AG04450 (cell line): Measurements from ENCODE around the gene ZDHHC1. TPM values are rescaled to one million over a fixed set of nuclear protein-coding genes. Genes with fewer than 3 reads are reported as not detected.

Experiments
- CTCF ChIA-PET: fragments of 300-600, 350-600 bp; formaldehyde crosslinking; extraction: SDS; loops from one replicate; lab custom pipeline; 2022; ENCODE audit warnings: antibody characterized with exemption, inconsistent platforms; lab: Charles Lee
- POLR2A ChIA-PET: fragments of 350-600 bp; formaldehyde crosslinking; extraction: SDS; loops from one replicate; lab custom pipeline; 2021; ENCODE audit warnings: antibody characterized with exemption, inconsistent platforms; lab: Yijun Ruan, JAX
- DNase-seq: peaks from one replicate; pipeline ENCODE4 v3.0.0-alpha.2; 2011; ENCODE audit warnings: low read depth, low spot score
- H3K27ac ChIP-seq: one replicate; pipeline ENCODE4 v1.5.1; 2012; ENCODE audit warnings: low read depth, low read length, control low read depth
- H3K27me3 ChIP-seq: one replicate; pipeline ENCODE4 v1.6.0; 2012; ENCODE audit warnings: low read length; ENCODE audit not compliant: control insufficient read depth, insufficient read depth
- H3K4me3 ChIP-seq: 2 replicates; pipeline ENCODE4 v1.5.1; 2011; ENCODE audit warnings: mild to moderate bottlenecking, low read depth, low read length, control low read depth
- H3K9me3 ChIP-seq: 2 replicates; pipeline ENCODE4 v1.5.1; 2012; ENCODE audit warnings: low read length; ENCODE audit not compliant: control insufficient read depth, insufficient read depth
- polyA plus RNA-seq: library from polyadenylated mRNA; depleted of rRNA; stranded (reverse); fragments of >200 nt; gene quantifications from 2 replicates; pipeline ENCODE4 v1.2.3, GENCODE V29; 2011
- TF ChIP-seq, protein P1 (sequence below): IDR thresholded peaks from 2 replicates; pipeline ENCODE4 v1.5.1; 2011; ENCODE audit warnings: low read depth, low read length, control low read depth, inconsistent platforms

Gene ZDHHC1
- polyA plus RNA-seq, 1 experiment: 1.9 TPM

DNA sequence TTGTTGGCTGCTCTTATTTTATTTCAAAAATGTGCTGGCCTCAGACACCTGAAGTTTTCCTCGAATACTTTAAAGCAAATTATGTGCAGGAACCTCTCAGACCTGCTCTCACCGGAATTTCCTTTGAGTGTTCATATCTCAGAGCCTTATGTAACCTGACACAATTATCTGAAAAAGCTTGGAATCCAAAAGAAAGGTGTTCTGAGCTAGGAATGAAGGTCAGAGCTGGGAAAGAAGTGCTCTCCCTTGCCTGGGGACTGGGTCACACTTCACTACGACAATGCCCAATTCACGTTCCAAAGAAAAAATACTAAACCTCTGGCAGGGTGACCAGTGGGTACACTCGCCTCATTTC is 8.0 kb upstream of the ZDHHC1 start:
- CTCF ChIA-PET: interaction anchor here (1.0 to 6.7 kb wide), 3 partner anchors 8 to 75 kb away, joined by 3 to 154 read pairs (median 4); partner anchors contain the start of gene ZDHHC1
- peaks cover 41% of the 10 kb centered on the region for H3K27me3 ChIP-seq
- no peak overlapping the region for H3K4me3 ChIP-seq
- TF ChIP-seq, protein P1, sequence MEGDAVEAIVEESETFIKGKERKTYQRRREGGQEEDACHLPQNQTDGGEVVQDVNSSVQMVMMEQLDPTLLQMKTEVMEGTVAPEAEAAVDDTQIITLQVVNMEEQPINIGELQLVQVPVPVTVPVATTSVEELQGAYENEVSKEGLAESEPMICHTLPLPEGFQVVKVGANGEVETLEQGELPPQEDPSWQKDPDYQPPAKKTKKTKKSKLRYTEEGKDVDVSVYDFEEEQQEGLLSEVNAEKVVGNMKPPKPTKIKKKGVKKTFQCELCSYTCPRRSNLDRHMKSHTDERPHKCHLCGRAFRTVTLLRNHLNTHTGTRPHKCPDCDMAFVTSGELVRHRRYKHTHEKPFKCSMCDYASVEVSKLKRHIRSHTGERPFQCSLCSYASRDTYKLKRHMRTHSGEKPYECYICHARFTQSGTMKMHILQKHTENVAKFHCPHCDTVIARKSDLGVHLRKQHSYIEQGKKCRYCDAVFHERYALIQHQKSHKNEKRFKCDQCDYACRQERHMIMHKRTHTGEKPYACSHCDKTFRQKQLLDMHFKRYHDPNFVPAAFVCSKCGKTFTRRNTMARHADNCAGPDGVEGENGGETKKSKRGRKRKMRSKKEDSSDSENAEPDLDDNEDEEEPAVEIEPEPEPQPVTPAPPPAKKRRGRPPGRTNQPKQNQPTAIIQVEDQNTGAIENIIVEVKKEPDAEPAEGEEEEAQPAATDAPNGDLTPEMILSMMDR: no peak
- no peaks in the 10 kb centered on the region for H3K9me3 ChIP-seq
- POLR2A ChIA-PET: interaction anchor here (0.8 kb wide), 1 partner anchor 11 kb away, joined by 5 read pairs; no protein-coding TSS in a partner anchor
- DNase-seq: no peak
- no peak overlapping the region for H3K27ac ChIP-seq

DNA sequence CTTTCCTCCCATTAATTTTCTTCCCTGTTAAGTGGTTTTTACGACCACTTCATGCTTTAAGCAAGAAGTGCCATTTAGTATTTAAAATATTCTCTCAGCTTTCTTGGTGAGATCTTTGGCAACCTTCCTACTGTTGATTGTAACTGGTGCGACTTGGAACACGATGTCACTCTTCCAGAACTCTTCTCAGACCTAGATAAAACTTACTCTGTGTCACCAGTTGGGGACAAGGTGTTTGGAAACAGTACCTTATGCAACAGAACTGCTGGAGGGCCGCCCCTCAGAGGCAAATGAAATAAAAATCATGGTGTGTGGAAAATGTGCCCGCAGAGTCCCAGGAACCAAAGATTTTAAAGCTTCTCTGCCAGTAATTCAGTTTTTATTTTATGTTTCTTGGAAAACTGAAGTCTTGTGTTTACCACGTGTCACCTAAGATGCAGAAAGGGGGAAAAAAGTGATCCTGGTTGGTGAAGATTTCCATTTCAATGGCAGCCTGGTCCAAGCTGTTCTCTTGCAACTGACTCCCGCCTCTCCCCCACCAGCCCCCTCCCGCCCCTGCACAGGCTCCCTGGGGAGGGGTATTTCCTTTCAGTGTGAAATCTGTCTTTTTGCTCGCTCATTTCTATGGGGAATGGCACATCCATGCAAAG is 7.5 kb upstream of the ZDHHC1 start:
- H3K27ac ChIP-seq: no peak overlapping the region
- POLR2A ChIA-PET: no interaction called here
- CTCF ChIA-PET: interaction anchor here (6.7 kb wide), 1 partner anchor 42 kb away, joined by 154 read pairs; no protein-coding TSS in a partner anchor
- H3K9me3 ChIP-seq: no peaks in the 10 kb centered on the region
- TF ChIP-seq, protein P1: no peak
- DNase-seq: no peak
- peaks cover 36% of the 10 kb centered on the region for H3K27me3 ChIP-seq
- H3K4me3 ChIP-seq: no peak overlapping the region

DNA sequence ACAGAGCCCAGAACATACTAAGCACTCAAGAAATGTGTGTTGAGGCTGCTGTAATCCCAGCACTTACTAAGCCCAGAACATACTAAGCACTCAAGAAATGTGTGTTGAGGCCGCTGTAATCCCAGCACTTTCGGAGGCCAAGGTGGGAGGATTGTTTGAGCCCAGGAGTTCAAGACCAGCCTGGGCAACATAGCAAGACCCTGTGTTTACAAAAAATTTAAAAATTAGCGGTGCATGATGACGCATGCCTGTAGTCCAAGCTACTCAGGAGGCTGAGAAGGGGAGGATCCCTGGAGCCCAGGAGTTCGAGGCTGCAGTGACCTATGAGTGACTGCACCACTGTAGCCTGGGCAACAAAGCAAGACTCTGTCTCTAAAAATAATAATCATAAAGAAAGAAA is 6.7 kb upstream of the ZDHHC1 start:
- no peak for DNase-seq
- Histone ChIP-seq H3K4me3 (no peak overlapping the region), H3K27me3 (peaks cover 31% of the 10 kb centered on the region), H3K27ac (no peak overlapping the region), H3K9me3 (no peaks in the 10 kb centered on the region)
- TF ChIP-seq, protein P1: no peak
- ChIA-PET CTCF (interaction anchor here (6.7 kb wide), 1 partner anchor 42 kb away, joined by 154 read pairs; no protein-coding TSS in a partner anchor), POLR2A (no interaction called here)

DNA sequence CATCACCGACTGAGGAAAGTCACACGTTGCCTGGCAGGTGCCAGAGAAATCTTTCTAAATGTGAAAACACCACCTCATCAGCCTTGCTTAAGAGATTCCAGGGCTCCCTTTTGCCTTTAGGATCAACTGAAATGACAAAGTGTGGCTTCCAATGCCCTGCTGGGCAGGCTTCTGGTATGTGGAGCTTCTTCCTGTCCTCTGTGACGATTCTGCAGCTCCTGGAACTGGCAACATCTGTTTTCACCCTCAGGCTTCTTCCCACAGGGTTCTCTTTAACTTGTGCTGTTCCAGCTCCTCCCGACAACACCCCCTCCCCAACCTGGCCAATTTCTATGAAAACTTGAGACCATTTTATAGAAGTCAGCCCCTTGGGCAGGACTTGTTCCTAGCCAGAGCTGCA is 4.8 kb upstream of the ZDHHC1 start:
- Histone ChIP-seq H3K4me3 (no peak overlapping the region), H3K27me3 (peaks cover 27% of the 10 kb centered on the region), H3K9me3 (no peaks in the 10 kb centered on the region; the same call in 1 of the 2 replicates), H3K27ac (no peak overlapping the region)
- DNase-seq: no peak
- POLR2A ChIA-PET: no interaction called here
- TF ChIP-seq, protein P1: no peak
- CTCF ChIA-PET: interaction anchor here (0.7 to 1.2 kb wide), 2 partner anchors 17 to 60 kb away, joined by 3 read pairs; no protein-coding TSS in a partner anchor

DNA sequence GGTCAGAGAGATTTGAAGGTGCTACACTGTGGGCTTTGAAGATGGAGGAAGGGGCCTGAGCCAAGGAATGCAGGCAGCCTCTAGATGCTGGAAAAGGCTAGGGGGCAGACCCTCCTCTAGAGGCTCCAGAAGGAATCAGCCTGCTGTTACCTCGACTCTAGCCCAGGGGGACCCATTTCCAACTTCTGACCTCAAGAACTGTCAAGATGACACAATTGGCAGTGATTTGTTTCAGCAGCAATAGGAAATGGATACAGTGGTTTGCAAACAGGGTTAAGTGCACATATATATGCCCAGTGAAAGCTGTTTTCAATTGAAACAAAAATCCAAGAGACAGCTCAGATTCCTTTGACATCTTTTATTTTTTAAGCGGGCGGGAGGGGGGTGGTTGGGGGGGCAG is 3.7 kb upstream of the ZDHHC1 start:
- ChIA-PET POLR2A (no interaction called here), CTCF (interaction anchor here (1.4 kb wide), 1 partner anchor 8 kb away, joined by 6 read pairs; no protein-coding TSS in a partner anchor)
- Histone ChIP-seq H3K4me3 (no peak overlapping the region), H3K27me3 (peaks cover 17% of the 10 kb centered on the region), H3K27ac (no peak overlapping the region), H3K9me3 (no peaks in the 10 kb centered on the region; the same call in 1 of the 2 replicates)
- TF ChIP-seq, protein P1: no peak
- DNase-seq: no peak
